ENCODE measurements around the gene HOXD13.

The HOXD13 gene

GRCh38 chr2:176126929-176127773 lies 34.6 kb downstream of the HOXD13 start:
- no peaks in the 10 kb centered on the region for H3K27me3 ChIP-seq (ENCODE audit: insufficient read depth, low read depth)
- no peaks in the 10 kb centered on the region for H4K20me1 ChIP-seq (ENCODE audit: insufficient read depth)
- no peak overlapping the region for H3K27ac ChIP-seq
- no peaks in the 10 kb centered on the region for H3K4me1 ChIP-seq (ENCODE audit: low read depth, poor library complexity, severe bottlenecking)
- no peak overlapping the region for H3K9ac ChIP-seq
- no peaks in the 10 kb centered on the region for H3K36me3 ChIP-seq (ENCODE audit: insufficient read depth)
- TF ChIP-seq CTCF (conservative IDR thresholded peaks at IDR 0.05; ENCODE audit: low read depth, low read length) = peak; percentile 96
- H3K4me2 ChIP-seq = peak overlapping the region; percentile 33
- no peak overlapping the region; the same call in 1 of the 2 replicates for H2AFZ ChIP-seq (ENCODE audit: low read depth)
- H3K79me2 ChIP-seq (ENCODE audit: insufficient read depth, low read depth) = no peaks in the 10 kb centered on the region
- H3K4me3 ChIP-seq (IDR thresholded peaks at IDR 0.05; ENCODE audit: insufficient read depth, low read depth, low read length) = no peak overlapping the region

- H2AFZ ChIP-seq (ENCODE audit: low read depth) = no peak overlapping the region
- no peaks in the 10 kb centered on the region for H3K36me3 ChIP-seq (ENCODE audit: insufficient read depth)
- no peaks in the 10 kb centered on the region for H3K4me1 ChIP-seq (ENCODE audit: low read depth, poor library complexity, severe bottlenecking)
- no peak overlapping the region for H3K9ac ChIP-seq
- H3K27me3 ChIP-seq (ENCODE audit: insufficient read depth, low read depth) = no peaks in the 10 kb centered on the region
- H3K4me3 ChIP-seq (IDR thresholded peaks at IDR 0.05; ENCODE audit: insufficient read depth, low read depth, low read length) = no peak overlapping the region
- no peak for TF ChIP-seq CTCF (conservative IDR thresholded peaks at IDR 0.05; ENCODE audit: low read depth, low read length)
- H3K79me2 ChIP-seq (ENCODE audit: insufficient read depth, low read depth) = no peaks in the 10 kb centered on the region
- H4K20me1 ChIP-seq (ENCODE audit: insufficient read depth) = no peaks in the 10 kb centered on the region
- H3K4me2 ChIP-seq = no peak overlapping the region
- H3K27ac ChIP-seq = no peak overlapping the region
These were observed 35.2 kb downstream of the HOXD13 start for GRCh38 chr2:176127774-176128072.

- Histone ChIP-seq H3K4me2 (no peak overlapping the region), H4K20me1 (ENCODE audit: insufficient read depth) (no peaks in the 10 kb centered on the region), H3K27ac (no peak overlapping the region), H3K9ac (no peak overlapping the region), H3K79me2 (ENCODE audit: insufficient read depth, low read depth) (no peaks in the 10 kb centered on the region), H3K27me3 (ENCODE audit: insufficient read depth, low read depth) (no peaks in the 10 kb centered on the region), H3K36me3 (ENCODE audit: insufficient read depth) (no peaks in the 10 kb centered on the region), H2AFZ (ENCODE audit: low read depth) (no peak overlapping the region), H3K4me1 (ENCODE audit: low read depth, poor library complexity, severe bottlenecking) (no peaks in the 10 kb centered on the region), H3K4me3 (IDR thresholded peaks at IDR 0.05; ENCODE audit: insufficient read depth, low read depth, low read length) (no peak overlapping the region)
- TF ChIP-seq CTCF (conservative IDR thresholded peaks at IDR 0.05; ENCODE audit: low read depth, low read length) = no peak
These were observed 35.9 kb downstream of the HOXD13 start for GRCh38 chr2:176128172-176128981.

- H2AFZ ChIP-seq (ENCODE audit: low read depth) = no peak within 1 kb of the TSS
- H3K27ac ChIP-seq = no peak within 1 kb of the TSS
- no peak within 1 kb of the TSS for H3K9ac ChIP-seq
- no peaks in the 10 kb centered on the region for H3K4me1 ChIP-seq (ENCODE audit: low read depth, poor library complexity, severe bottlenecking)
- no peak within 1 kb of the TSS for H3K4me3 ChIP-seq (IDR thresholded peaks at IDR 0.05; ENCODE audit: insufficient read depth, low read depth, low read length)
- H4K20me1 ChIP-seq (ENCODE audit: insufficient read depth) = no peaks in the 10 kb centered on the region
- no peaks in the 10 kb centered on the region for H3K36me3 ChIP-seq (ENCODE audit: insufficient read depth)
- H3K79me2 ChIP-seq (ENCODE audit: insufficient read depth, low read depth) = no peaks in the 10 kb centered on the region
- no peak for TF ChIP-seq CTCF (conservative IDR thresholded peaks at IDR 0.05; ENCODE audit: low read depth, low read length)
- H3K4me2 ChIP-seq = no peak within 1 kb of the TSS
- no peaks in the 10 kb centered on the region for H3K27me3 ChIP-seq (ENCODE audit: insufficient read depth, low read depth)
These were observed 36.7 kb downstream of the HOXD13 start, which contains the start of gene HOXD8 for GRCh38 chr2:176128982-176129796. HOXD8 (plus strand) TSS chr2:176129705; CDS start chr2:176130367, 662 bp downstream.
